Endodermal cell (in vitro differentiated cells): ENCODE results near the gene PYGO2. TPM values are rescaled to one million over a fixed set of nuclear protein-coding genes. Genes with fewer than 3 reads are reported as not detected.

Experiments
- DNase-seq: peaks from one replicate; pipeline ENCODE4 v3.0.0-alpha.2; 2017
- H3K27ac ChIP-seq: 2 replicates; pipeline ENCODE4 v1.5.1; 2013; ENCODE audit warnings: mild to moderate bottlenecking, low read depth, low read length, moderate library complexity
- H3K27me3 ChIP-seq: 2 replicates; pipeline ENCODE4 v1.6.1; 2013; ENCODE audit warnings: mild to moderate bottlenecking, low read length, moderate library complexity; ENCODE audit not compliant: insufficient read depth, control insufficient read depth, poor library complexity, severe bottlenecking
- H3K36me3 ChIP-seq: 2 replicates; pipeline ENCODE4 v1.7.0; 2013; ENCODE audit warnings: mild to moderate bottlenecking, low read length, moderate library complexity; ENCODE audit not compliant: control insufficient read depth, insufficient read depth
- H3K4me1 ChIP-seq: one replicate; pipeline ENCODE4 v1.7.0; 2013; ENCODE audit warnings: low read length; ENCODE audit not compliant: control insufficient read depth, insufficient read depth
- H3K4me3 ChIP-seq: 2 replicates; pipeline ENCODE4 v1.5.1; 2013; ENCODE audit warnings: mild to moderate bottlenecking, low read length, moderate library complexity
- H3K9ac ChIP-seq: 2 replicates; pipeline ENCODE4 v1.6.1; 2013; ENCODE audit warnings: mild to moderate bottlenecking, low read length, moderate library complexity; ENCODE audit not compliant: poor library complexity, severe bottlenecking; ENCODE audit errors: extremely low read depth
- H3K9me3 ChIP-seq: 2 replicates; pipeline ENCODE4 v1.6.1; 2013; ENCODE audit warnings: mild to moderate bottlenecking, low read length, moderate library complexity; ENCODE audit not compliant: control insufficient read depth
- H3K27ac Mint-ChIP-seq: 2 replicates; pipeline ENCODE4 v1.8.0; 2020; ENCODE audit warnings: mixed read lengths
- H3K27me3 Mint-ChIP-seq: 2 replicates; pipeline ENCODE4 v1.8.0; 2021; ENCODE audit warnings: mild to moderate bottlenecking, mixed read lengths; ENCODE audit not compliant: insufficient read depth
- H3K36me3 Mint-ChIP-seq: 2 replicates; pipeline ENCODE4 v1.8.0; 2020; ENCODE audit warnings: low read depth, mixed read lengths
- H3K4me1 Mint-ChIP-seq: 2 replicates; pipeline ENCODE4 v1.8.0; 2020; ENCODE audit warnings: mixed read lengths
- H3K4me3 Mint-ChIP-seq: 2 replicates; pipeline ENCODE4 v1.8.0; 2020; ENCODE audit warnings: mild to moderate bottlenecking, moderate library complexity, mixed read lengths
- H3K9me3 Mint-ChIP-seq: 2 replicates; pipeline ENCODE4 v1.8.0; 2020; ENCODE audit warnings: mild to moderate bottlenecking, mixed read lengths
- CTCF ChIP-seq: fragments of 200-600 bp; sonication (generic); conservative IDR thresholded peaks from 2 replicates; pipeline ENCODE4 v1.5.0; 2021; ENCODE audit warnings: antibody characterized with exemption, mild to moderate bottlenecking
- WGBS, 2 experiments: methylation state at CpG; one replicate each; pipeline versions ENCODE4 v1.1.5 to v1.1.7; 2013; ENCODE audit warnings: missing lambda C conversion rate in 2 of 2, mixed read lengths in 1 of 2; ENCODE audit not compliant: insufficient coverage in 1 of 2, insufficient read length in 1 of 2; 5-methylcytosine and 5-hydroxymethylcytosine counted together
- total RNA-seq, 2 donors: library from RNA; stranded (reverse); fragmentation: NEBNext Ultra II Directional in 1 of 2; extraction: Animal tissue kit (Norgen Biotek cat#: 25700) in 1 of 2; gene quantifications; 2 replicates in 1 of 2; 3 replicates in 1 of 2; pipeline ENCODE4 v1.2.1, GENCODE V29; 2021

PYGO2 gene
- total RNA-seq, 2 donors from 2014 or later: 33.4 to 40.4 TPM

DNA sequence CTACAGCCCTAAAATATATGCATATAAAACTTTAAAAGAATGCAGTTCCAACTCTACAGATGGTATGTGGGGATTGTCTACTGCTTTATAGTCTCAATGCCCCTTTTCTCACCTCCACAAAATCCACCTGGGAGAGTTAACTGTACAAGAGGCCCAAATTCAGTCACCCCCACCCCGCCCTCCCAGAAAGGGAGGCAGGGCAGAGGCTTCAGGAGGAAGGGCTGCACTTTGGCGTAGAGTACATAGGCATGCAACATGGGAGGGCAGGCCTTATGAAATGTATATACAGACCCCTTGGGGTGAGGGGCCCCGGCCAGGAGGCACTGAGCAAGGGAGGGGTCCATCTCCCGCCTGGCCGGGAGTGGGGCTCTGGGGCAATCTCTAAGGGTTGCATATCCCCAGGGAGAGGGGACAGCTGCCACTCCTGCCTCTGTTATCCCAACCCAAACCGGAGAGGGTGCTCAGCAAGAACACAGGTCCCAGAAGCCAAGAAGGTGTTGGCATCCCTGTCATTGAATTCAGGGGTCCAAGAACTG, 1.3 kb upstream of the PYGO2 start:
- DNase-seq: no peak
- peaks cover 72% of the 10 kb centered on the region for H3K36me3 ChIP-seq
- peak overlapping the region; percentile 98 for H3K4me3 ChIP-seq
- H3K36me3 Mint-ChIP-seq: peaks cover 54% of the 10 kb centered on the region
- H3K4me1 ChIP-seq: no peaks in the 10 kb centered on the region
- H3K27me3 Mint-ChIP-seq: no peaks in the 10 kb centered on the region
- no peaks in the 10 kb centered on the region for H3K9me3 ChIP-seq
- no peak overlapping the region for H3K9ac ChIP-seq
- TF ChIP-seq CTCF: no peak
- H3K27ac ChIP-seq: no peak overlapping the region
- H3K27me3 ChIP-seq: no peaks in the 10 kb centered on the region
- WGBS, 2 experiments: 65 to 89% methylated on average over 2 to 6 of the region's 6 CpGs
- peak overlapping the region; percentile 77 for H3K4me3 Mint-ChIP-seq
- no peaks in the 10 kb centered on the region for H3K9me3 Mint-ChIP-seq
- peaks cover 16% of the 10 kb centered on the region for H3K4me1 Mint-ChIP-seq
- peak overlapping the region; percentile 82 for H3K27ac Mint-ChIP-seq

- DNase-seq: peak; percentile 81
- Mint-ChIP-seq H3K9me3 (no peaks in the 10 kb centered on the region), H3K27me3 (no peaks in the 10 kb centered on the region), H3K36me3 (peaks cover 49% of the 10 kb centered on the region), H3K27ac (peak overlapping the region; percentile 82), H3K4me3 (peak overlapping the region; percentile 77), H3K4me1 (peaks cover 22% of the 10 kb centered on the region)
- 19 to 36% methylated on average over 10 to 25 of the region's 25 CpGs for whole genome bisulfite sequencing, 2 experiments
- H3K27me3 ChIP-seq: no peaks in the 10 kb centered on the region
- H3K4me3 ChIP-seq: peak overlapping the region; percentile 98
- no peaks in the 10 kb centered on the region for H3K9me3 ChIP-seq
- no peak for TF ChIP-seq CTCF
- no peaks in the 10 kb centered on the region for H3K4me1 ChIP-seq
- H3K9ac ChIP-seq: peak overlapping the region; percentile 68
- peak overlapping the region; percentile 93 for H3K27ac ChIP-seq
- H3K36me3 ChIP-seq: peaks cover 66% of the 10 kb centered on the region
Measured at GRCh38 chr1:154962156-154962749, 671 bp upstream of the PYGO2 start.

GRCh38 chr1:154960446-154961136, 991 bp downstream of the PYGO2 start:
- H3K4me3 ChIP-seq: peak overlapping the region; percentile 98
- H3K9me3 Mint-ChIP-seq: no peaks in the 10 kb centered on the region
- H3K27me3 ChIP-seq: no peaks in the 10 kb centered on the region
- peaks cover 35% of the 10 kb centered on the region for H3K4me1 Mint-ChIP-seq
- peaks cover 49% of the 10 kb centered on the region for H3K36me3 ChIP-seq
- peak overlapping the region; percentile 77 for H3K4me3 Mint-ChIP-seq
- peak overlapping the region; percentile 68 for H3K9ac ChIP-seq
- H3K27ac Mint-ChIP-seq: peak overlapping the region; percentile 82
- H3K36me3 Mint-ChIP-seq: peaks cover 33% of the 10 kb centered on the region
- H3K27ac ChIP-seq: no peak overlapping the region
- H3K9me3 ChIP-seq: no peaks in the 10 kb centered on the region
- peaks cover 6% of the 10 kb centered on the region for H3K4me1 ChIP-seq
- no peak for DNase-seq
- 75 to 82% methylated on average over 10 of the region's 10 CpGs for WGBS, 2 experiments
- H3K27me3 Mint-ChIP-seq: no peaks in the 10 kb centered on the region
- TF ChIP-seq CTCF: no peak
